GM21367 (cell line): Measurements from ENCODE around the gene CRACR2A.
A peak's percentile ranks its signal among the peaks of the same experiment; 100 is the strongest.

Source experiments
- ATAC-seq: cut with Tn5 transposase; IDR thresholded peaks from one replicate; pipeline ENCODE4 v1.9.1; 2021; ENCODE audit not compliant: unreplicated experiment

CRACR2A gene

DNA sequence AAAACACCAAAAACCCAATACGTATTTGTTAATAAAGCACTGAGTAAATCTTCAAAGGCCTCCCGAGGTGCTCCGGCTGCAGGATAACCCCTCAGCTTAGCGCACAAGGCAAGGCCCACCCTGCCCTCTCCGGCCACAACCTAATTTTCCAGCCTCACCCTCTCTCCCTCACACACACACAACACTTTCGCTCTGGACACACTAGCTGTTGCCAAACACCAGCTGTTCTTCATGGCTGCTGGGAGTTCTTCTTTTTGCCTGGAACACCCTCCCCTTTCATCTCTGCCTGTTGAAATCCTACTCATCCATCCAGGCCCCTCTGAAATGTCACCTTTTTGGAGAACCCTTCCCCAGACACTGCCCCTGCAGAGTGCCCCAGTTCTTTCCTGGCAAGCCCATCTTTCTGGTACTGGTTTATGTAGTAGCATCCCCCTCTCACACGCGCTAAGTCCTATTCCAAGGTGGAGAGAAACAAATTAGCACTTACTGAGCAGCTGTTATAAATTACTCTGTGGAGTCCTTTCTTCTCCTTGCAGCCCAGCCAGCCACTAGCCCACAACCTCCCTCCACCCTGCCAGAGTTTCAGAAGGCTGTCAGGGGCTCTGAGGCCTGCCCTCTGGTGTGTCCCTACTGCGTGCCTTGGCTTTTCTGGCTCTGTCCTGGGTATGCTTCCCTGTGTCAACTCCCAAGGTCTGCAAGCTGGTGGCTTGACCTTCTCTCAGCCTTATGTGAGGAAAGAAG is 805 bp upstream of the CRACR2A start:
- ATAC-seq, result no peak

DNA sequence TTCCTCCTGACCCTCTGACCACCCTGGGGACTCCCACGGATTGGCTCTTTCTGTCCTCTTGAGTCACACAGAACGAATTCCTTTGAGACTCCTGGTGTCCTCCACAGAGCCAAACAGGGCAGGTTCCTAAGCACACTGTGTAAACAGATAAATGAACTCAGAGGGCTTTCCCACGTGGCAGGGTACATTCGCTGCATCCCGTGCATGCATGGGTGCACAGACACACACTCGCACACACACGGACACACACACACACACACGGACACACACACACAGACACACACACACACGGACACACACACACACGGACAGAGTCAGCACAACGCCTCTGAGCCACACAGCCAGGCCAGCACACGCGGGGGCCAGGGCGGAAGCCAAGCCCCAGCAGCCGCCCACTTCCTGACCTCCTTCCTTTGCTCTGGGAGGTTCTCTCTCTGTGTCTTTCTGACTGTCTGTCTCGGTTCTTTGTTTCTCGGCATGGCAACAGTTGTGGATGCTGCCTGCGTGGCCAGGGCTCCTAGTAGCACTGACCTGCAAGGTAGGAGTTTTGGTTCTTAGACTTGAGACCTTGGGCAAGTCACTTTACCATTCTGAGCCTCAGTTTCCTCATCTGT is 706 bp downstream of the CRACR2A start:
- peak; percentile 54 for ATAC-seq

DNA sequence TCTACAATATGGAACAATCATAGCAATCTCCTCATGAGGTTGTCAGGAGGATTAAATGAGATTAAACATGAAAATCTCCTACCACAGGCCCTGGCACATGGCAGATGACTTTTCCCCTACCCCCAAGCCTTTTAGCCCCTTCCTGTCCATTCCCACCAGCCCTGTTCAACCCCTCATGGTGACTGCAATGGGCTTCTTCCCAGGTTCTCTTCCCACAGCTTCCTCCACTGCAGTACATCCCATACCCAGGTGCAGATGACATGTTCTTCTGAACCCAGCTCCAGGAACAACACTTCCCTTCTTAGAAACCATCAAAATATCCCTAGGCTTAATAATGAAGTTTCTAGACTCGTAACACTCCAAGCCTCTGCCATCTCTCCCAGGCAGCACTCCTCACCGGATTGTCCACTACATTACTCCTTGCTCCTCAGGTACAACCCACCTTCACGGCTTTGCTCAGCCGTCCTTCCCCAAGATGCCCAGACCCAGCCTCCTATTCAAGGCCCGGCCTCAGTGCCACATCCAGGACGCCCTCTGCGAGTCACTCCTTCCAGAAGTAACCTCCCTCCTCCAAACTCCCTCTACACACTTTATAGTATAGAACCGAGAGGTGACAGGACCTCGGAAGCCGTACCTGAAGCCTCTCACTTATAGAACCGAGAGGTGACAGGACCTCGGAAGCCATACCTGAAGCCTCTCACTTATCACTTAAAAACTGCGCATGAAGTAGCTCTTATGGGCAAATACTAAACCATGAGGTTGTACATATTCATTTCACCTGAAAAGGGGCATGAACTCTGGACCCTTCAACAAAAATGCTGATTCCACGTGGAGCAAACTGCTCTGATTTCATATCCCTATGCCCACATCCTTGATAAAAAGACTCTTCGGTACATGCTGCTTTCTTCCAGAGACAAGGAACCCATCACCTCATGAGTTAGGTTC is 1.5 kb downstream of the CRACR2A start:
- no peak for ATAC-seq

DNA sequence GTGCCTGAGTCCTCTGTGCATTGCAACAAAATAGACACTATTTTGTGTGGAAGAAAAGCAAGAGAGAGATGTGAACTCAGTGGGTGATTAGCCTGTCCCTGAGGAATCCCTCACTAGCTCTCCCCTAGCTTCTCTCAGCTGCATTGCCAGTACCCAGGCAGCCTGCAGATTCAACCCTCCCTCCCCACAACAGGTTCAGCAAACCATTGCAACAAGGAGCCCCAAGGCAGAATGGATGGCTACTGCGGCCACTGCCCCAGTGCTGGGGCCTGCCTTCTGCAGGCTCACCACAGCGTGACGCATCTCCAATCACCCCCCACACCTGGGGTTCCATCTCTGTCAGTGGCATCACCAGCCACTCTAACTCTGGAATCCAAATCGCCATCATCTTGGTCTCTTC is 2.3 kb downstream of the CRACR2A start:
- no peak for ATAC-seq

DNA sequence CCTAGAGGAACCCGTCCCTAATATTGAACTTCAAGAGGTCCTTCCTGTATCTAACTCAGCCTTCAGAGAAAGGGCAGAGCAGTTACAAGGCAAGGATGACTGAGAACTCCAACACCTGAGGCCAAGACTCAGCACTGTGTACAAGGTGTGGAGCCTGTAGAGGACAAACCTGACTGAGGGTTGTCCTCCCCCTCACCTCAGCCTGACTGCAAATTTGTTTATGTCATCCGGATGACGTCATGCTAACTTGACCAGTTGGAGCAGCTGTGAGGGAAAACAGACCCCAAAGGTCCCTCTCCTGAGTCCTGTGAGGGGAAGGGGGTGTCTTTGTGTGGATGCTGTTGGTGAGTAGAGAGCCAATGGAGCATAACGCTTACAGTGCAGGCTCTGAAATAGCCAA is 4.3 kb downstream of the CRACR2A start:
- no peak for ATAC-seq

DNA sequence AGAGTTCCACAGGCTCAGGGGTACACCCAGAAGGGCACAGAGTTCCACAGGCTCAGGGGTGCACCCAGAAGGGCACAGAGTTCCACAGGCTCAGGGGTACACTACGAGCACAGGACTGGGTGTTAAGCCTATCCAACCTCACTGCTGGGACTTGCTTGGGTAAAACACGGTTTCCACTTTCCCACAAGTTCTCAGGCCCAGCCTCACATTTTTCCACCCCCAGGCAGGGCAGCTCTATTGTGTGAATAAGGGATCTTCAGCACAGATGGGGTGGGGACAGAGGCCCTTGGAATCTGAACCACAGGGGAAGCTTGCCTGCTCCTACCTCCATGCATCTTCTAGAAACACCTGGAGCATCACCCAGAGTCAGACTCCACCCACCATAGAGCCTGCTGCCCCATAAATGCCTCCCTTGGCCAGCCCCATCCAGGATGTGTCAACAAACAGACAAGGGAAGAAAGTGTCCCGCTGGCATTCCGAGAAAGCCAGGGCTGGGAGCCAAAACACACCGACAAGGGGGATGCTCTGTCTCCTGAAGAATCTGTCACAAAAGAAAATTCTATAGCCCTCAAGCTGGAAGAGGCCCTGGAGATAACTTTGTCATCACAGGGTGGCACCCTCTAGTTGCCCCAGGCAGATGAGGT is 4.8 kb downstream of the CRACR2A start:
- ATAC-seq, result no peak

DNA sequence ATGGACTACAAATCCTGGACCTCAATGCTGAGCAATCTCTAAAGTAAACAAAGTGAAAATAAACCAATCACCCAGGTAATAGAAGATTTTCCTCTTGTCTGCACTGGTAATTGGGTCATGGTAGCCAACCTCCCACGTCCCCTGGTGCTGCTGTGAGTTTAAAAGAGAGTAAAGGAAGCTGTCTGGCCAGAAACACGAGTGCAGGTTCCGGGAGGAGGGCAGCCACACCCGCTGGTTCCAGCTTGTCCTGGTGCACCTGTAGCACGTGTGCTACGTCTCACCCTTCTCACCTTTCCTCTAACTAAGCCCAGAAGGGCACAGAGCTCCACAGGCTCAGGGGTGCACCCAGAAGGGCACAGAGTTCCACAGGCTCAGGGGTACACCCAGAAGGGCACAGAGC is 5.4 kb downstream of the CRACR2A start:
- ATAC-seq, result no peak

DNA sequence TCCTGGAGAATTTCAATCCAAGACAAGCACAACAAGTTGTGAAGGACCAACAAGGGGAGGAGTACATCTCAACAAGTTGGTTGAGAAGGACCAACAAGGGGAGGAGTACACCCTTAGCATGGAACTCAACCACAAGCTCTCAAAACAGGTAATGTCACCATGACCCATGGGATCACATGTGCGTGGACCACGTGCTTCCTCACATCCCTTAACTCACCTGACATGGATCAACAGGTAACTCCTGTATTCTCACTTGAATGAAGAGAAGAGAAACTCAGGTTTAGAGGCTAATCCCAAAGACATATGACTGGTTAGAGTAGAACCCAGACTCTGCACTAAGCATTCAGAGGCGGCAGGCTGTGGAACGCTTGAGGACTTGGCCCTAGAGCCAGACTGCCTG is 6.2 kb downstream of the CRACR2A start:
- no peak for ATAC-seq

DNA sequence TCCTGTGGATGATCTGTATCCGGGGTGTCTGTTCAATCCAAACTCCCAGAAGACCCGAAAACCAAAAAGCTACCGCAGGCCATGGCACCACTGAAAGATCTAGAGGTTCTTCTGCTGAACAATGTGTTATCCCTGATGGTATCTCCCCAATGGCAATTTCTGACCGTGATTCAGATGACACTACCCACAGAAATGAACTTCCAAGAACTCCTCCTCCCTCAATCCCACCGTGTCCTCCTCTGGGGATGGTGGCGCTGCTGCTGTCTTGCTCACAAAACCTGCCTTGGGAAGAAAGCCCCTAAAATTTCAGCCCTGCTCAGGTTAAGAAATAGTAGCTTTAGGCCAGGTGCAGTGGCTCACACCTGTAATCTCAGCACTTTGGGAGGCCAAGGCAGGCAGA is 7.8 kb downstream of the CRACR2A start:
- ATAC-seq, result no peak

DNA sequence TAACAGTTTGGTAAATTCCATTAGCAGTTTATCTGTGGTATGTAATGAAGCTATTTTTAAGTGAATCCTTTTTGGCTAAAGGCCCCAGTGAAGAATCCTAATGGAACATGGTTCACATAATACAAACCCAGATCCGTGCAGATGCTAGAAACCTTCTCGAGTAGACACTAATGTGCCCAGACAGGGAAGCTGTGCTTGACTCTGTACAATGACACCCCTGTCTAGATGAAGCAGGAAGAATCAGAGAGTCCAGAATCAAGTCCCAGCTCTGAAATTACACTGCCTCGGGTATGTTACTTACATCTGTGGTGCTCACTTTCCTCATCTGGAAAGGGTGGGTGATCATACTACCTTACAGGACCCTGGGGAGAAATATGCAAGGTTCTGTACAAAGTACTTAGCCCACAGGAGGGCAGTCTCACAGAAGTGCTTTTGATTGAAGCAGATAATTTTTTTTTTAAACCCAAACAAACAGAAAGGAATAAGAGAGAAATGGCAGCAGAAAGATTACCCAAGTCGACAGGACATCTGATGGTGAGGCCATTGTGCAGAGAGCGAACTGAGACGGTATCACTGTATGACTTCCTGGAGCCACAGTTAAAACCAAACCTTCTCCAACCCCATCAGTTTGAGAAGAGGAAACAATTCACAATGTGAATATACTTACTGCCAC is 8.5 kb downstream of the CRACR2A start:
- ATAC-seq, result no peak

DNA sequence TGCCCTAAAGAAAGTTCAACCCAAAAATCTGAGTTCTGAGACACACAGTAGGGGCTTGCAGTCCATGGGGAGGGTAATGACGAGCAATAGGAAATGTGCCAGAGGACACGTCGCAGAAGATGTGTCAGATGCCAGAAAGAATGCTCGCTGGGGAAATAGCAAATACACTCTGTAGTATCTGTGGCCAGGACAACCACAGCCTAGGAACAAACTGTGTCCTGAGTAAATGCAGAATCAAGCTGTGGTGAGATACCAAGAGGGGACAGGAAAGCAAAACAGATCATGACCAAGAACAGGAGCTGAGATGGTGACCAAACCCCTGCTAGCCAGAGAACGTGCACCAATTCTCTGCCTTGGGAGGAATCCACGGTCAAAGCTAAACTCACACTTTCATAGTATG is 9.1 kb downstream of the CRACR2A start:
- ATAC-seq, result no peak

DNA sequence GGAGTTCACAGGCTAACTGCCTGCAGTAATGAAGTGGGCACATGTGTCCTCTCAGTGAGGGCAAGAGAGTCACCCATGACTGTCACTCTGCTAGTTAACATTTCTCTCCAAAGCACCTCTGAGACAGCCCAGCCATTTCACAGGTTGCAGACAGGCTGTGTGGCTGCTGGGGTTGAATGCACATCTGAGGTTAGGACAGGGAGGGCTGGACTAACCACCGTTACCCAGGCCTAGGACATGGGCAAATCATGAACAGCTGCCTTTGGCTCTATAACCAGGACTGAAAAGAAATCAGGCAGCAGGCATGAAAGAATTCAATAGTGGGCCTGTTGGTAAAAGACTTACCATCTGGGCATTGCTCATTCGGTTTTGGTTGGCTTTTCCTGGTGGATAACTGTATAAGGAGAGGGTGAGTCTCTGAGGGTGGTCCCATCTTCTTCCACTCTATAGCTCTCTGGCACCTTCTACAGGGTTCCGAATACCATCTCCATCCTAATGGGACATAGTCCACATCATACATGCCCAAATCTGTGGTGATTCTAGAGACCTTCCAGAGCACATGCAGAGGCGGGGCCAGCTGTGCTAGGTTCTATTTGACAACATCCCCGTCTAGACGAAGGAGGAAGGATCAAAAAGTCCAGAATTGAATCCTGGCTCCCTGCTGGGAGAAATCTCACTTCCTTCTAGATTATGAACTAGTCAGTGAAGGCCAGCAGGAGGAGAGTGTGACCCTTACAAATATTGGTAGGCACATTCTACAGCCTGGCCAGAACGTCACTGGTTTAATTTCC is 10.8 kb downstream of the CRACR2A start:
- no peak for ATAC-seq

DNA sequence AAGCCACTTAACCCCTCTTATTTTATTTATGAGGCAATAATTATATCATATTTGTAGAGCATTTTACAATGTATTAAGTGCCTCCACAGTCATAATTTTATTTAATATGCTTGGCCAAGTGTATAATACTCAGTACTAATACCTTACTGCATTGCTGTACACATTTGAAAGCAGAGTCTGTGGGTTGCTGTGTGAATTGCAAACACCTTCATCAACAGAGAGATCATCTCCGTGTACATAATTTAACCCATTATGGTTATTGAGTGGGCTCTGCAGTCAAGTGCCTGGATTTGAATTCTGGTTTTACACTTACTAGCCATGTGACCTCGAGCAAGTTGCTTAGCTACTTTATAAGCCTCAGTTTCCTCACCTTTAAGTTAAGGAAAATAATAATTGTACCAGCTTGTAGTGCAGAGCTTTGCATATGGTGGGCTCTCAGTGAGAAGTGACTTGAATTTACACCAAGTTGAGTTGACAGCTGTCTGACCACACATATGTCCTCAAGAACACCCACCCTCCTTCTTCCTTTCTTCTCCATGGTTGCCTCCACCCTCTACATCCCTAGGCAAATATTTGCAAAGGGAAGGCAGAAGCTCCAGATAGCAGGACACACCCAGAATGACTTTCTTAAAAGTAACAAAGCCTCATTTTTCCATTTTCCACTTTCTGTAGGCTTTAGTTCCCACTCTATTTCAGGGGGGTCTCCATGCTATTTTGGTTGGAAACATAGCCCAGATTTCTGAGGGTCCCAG is 12.3 kb downstream of the CRACR2A start:
- no peak for ATAC-seq

DNA sequence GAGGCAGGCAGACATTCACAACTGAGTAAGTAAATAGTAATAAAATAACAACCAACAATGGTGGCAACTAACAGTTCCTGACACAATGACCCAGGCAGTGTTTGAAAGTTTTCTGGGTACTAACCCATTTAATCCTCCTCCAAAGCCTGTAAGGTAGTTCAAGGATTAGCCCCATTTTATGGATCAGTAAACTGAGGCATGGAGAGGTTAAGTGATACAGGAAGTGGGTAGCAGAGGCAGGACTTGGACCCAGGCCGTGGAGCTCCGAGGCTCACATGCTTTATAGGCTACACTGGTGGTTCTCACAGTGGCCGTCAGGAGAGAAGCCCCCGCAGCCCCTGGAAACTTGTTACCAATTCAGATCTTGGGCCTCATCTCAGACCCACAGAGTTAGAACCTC is 17.5 kb downstream of the CRACR2A start:
- ATAC-seq, result no peak

DNA sequence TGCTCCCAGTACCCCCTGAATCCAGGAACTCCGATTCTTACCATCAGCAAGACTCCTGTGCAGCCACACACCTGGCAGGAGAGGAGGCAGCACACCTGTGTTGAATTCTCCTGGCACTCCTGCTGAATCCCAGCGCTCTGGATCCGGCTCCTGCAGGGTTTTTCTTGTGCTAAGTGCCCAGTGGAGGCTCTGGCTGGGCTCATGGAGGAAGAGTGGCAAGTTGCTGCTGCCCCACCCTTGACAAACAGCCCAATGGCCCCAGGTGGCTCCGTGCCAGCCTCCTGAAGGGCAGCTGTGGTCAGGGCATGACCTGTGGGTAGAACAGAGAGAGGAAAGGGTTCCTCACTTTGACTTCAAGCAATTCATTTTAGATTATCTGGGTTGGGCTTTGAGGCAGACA is 20.0 kb downstream of the CRACR2A start:
- no peak for ATAC-seq

DNA sequence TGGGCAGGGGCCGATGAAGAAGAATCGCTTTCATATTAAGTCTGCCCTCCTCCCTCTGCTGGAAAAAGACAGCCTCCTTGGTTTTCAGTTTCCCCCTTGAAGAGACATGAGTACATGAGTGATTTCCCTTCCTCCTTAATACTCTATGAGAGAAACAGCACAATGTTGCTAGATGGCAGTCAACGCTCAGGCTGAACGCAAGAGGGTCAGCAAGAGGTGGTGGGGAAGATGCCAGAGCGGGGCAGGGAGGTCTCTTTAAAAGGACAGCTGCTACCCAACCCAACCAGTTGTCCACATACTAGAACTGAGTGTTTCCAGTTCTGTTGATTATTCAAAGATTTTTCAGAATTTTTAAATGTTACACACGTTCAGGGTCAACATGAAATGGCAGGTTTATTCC is 22.8 kb downstream of the CRACR2A start:
- no peak for ATAC-seq

DNA sequence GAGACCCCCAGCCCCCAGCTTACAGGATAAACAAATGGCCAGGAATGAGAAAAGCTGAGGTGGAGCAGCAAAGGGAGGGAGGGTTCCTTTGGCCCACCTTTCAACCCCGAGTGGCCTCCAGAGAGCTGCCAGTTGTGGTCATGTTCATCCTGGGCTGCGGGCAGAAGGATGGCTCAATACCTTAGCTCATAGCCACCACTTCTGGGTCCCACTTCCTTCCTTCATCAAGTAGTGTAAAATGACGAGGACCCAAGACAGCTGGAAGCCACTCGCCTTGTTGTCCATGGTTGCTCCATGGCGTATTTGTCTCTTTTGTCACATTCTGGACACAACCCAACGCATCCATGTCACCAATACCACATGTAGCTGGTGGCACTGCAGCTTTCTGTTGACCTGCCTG is 24.2 kb downstream of the CRACR2A start:
- ATAC-seq, result peak; percentile 14

DNA sequence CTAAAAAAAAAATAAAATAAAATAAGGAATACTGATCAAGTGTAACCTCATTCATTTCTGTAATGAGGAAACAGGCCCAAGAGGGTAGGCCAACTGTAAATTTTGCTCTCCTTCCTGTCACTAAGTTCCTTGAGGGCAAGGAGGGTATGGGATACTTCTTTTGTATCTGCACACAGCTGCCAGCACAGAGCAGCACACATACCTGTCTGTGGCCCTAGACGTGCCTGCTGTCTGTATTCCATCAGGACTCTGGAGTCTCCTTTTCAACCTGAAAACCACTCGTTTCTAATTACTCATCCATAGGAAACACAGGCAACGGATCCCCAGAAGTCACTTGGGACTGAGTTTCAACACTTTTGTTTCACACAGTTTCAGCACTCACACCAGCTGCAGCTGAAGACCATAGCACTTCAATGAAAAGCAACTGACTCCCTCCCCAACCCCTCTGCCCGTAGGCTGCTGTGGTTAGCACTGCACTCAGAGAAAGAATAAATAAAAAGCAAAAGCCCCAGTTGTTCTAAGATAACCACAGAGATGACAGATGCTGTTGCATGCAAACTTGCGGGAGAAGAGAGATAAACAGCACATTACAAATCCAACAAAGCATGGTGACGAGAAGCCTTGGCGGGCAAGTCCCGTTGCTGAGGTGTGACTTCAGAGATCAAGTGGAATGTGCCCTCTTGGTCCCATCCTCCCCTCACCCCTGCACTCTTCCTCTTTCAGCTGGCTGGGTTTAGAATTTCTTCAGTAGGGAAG is 24.9 kb downstream of the CRACR2A start:
- peak; percentile 58 for ATAC-seq

DNA sequence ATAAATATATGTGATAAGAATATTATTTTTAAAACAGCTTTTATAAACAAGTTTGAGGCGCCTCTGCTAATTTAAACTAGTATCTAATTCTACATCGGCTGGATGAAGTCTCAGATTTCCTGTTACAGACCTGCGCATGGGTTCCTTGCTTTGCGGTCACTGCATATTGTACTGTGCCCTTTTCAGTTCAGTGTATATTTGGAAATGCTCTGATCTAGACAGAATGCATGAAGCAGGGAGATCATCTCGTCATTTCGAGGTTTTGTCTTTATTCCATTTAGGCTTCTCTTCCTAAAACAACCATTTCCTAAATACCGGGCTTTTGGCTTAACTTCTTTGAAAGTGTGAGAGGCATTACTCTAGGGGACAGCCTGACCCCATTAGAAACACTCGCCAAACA is 25.6 kb downstream of the CRACR2A start:
- no peak for ATAC-seq
